Activated CD4-positive, alpha-beta T cell treated with anti-CD3 and anti-CD28 coated beads, Interleukin-2, Interleukin-4, amounts not matched to agents 100 ng/mL and 50 ng/mL, durations not matched to agents 16 hours and 8 hours (primary cell): ENCODE data around the gene SYT15.

ENCODE experiments used
- DNase-seq: peaks from one replicate; pipeline ENCODE4 v3.0.0-alpha.2; 2020; ENCODE audit warnings: low spot score

Gene SYT15

GRCh38 chr10:46544989-46545791, 33.7 kb upstream of the SYT15 start:
- peak; percentile 34 for DNase-seq

DNA sequence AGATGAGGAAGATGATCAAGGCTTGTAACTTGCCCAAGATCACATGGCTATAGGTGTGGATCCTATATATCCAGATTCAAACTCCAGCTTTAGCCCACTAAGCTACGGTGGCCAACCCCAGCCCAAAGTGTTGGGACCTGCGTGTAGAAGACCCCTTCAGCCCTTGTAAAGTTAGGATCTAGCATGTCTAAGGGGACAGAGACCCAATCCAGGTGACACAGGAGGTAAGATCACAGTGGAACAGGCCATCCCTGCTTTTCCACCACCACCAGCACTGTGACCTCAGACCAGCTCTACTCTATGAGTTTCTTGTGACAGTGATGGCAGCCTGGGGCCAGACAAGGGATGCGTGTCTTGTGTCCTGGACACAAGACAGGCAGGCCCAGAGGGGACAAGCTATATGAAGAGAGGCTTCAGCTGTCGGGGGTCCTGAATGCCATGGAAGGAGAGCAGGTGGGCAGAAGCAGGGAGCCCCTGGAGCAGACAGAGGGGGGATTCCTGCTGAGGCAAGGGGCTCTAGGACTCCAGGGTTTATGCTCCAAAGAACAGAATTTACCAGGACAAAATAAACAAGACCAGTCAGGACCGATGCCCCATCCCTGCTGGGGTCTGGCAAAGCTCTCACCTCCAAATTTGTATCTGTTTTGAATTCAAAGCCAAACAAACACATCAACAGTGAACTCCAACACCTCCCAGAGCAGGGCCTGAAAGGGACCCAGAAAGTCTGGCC, 32.9 kb upstream of the SYT15 start:
- DNase-seq: no peak

DNA sequence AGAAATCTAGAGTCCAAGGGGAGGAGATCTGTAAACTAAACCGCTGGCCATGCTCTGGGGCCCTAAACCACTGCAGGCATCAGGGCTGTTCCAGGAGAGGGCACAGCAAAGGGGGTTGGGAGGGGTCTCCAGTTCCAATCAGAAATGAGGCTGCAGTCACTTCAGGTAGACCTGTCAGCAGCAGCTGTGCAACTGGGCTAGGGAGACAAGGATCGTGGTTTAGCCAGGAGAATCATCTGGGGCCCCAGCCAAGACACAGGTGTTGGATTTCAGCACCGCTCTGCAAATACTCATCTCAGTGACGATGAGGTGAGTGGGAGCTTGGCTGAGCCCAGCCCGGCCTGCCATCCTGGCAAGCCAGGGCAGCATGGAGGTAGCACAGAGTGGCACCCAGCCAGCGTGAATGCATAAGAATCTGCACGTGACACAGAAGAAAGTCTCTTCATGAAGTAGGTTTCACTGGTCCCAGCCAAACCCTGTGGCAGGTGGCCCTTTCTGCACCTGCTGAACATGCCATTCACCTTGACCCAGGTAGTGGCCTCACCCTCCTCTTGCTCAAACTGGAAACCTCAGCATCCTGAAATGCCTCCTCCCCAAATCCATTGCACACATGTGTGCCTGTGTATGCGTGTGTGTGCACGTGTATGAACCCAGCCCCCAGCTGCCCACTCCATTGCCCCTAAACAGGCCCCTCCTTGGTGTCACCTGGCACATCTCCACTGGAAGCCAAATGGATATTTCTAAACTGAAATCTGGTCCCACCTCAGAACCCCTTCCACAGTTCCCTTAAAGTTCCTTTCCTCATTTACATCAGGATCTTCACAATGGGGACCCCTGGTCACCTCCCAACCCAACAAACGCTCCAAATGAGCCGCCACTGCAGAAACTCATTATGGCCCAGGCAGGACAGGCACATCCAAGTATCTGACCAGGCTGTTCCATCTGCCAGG, 32.1 kb upstream of the SYT15 start:
- no peak for DNase-seq

- DNase-seq: no peak
Observed at GRCh38 chr10:46547541-46548497, 31.1 kb upstream of the SYT15 start.

DNA sequence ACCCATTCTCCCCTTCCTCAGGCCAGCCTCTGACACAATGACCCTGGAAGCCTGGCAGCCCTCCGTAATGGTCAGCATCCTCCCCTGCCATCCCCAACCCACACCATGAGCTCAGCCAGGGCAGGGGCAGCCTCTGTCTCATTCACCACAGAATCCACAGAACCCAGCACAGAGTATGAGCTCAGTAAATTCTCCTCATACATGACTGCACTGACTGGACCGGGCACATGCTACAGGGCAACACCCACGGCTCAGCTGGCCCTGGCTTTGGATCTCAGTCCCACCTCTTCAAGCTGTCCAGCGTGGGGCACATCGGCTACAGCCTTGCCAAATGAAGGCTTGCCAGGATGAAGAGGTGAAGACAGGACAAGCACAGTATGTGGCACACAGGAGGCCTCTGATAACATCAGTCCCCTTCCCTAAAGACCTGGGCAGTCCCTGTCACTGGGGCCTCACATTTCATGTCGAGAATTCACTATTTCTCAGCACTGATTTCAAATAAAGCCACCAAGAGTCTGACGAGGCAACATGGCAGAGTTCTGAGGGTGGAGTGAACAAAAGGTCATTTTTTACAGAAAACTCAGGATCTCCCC, 30.3 kb upstream of the SYT15 start:
- no peak for DNase-seq

- DNase-seq: no peak
Observed at GRCh38 chr10:46549171-46550075, 29.5 kb upstream of the SYT15 start.

DNA sequence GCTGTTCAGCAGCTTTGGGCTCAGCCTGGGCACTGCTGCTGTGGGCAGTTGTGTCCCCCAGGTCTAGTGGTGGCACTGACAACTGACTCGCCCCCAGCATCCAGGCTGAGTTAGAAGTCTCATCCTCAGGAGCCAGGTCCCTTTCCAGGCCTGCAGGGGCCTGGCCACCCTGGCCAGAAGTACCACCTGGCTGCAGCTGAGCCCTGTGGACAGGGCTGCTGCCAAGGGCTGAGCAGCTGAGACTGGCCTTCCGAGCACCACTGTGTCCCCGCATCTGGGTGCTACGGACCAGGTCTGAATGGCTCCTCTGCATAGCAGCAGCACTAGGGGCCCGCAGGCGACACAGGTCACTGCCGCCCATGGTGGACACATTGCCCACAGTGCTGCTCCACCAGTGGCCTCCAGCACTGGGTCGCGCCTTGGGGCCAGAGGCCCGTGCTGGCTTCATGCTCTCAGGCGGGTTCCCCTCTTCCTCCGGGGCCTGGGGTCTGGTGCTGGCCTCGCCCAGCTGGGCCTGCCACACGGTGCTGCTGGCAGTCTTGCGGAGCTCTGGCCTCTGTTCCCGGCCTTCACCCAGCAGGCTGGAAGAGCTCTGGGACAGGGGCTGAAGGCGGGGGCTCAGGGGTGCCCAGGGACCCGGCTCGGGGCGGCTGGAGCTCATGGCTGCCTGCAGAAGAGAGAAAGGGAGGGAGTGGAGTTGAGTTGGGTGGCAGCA, 28.7 kb upstream of the SYT15 start:
- DNase-seq: no peak

- DNase-seq: no peak
Observed at GRCh38 chr10:46550795-46551700, 27.9 kb upstream of the SYT15 start.

DNA sequence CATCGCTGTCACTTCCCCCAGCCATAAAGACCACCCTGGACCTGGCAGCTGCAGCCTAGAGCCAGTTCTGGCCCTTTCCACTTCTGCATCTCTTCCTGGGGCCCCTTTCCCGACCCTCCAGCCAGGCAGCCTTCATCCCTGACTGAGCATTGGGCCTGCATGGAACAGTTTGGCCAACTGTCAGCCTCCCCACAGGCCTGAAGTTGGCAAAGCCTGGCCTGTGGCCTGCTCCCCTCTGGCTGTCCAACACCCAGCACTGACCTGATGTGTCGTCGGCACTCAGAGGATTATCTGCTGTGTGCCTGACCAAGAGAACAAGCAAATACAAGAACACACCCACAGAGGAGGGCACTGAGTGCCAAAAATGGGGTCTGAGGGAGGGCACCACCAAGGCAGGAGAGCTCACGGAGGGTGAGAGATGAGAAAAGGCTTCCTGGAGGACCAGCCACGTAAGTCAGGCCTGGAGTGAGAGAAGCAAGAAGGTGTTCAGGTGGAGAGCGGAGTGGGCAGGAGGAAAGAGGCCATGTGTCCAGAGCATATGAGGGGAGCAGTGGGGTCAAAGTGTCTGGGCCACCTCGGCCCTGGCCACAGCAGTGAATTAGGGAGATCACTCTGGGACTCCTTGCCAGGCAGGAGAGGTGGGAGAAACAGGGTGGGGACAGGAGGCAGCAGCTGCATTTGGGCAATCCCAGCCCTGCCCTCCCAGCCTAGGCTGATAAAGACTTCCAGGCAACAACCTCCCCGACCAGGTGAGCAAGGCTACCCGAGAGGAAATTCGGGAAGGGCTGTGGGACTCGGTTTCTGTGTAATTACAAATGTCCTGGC, 27.0 kb upstream of the SYT15 start:
- DNase-seq: no peak

DNA sequence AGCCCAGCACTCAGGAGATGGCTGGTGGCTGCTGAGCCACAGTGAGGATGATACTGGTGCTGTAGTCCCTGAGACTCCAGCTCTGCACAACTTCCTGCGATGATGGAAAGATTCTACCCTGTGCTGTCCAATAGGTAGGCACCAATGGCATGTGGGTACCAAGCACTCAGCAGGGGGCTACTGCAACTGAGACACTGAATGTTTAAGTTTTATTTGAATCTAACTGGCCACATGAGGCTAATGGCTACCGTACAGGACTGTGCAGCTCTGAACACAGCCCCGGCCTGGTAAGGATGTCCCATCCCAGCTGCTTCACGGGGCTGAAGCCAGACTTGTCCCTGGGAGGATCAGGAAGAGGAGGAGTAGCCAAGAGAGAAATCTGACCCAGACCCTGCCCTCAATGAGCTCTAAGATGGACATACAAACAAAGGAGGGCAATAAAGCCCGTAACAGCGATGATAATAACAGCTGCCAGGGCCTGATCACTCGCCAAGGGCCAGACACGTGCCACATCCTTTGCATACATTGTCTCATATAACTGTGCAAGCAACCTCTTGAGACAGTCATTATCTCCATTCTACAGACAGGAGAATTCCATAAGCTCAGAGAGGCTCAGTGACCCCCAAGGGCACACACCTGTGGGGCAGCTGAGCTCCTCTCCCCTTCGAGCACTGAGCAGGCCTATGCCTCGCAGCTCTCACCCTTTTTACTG, 26.2 kb upstream of the SYT15 start:
- DNase-seq: no peak

DNA sequence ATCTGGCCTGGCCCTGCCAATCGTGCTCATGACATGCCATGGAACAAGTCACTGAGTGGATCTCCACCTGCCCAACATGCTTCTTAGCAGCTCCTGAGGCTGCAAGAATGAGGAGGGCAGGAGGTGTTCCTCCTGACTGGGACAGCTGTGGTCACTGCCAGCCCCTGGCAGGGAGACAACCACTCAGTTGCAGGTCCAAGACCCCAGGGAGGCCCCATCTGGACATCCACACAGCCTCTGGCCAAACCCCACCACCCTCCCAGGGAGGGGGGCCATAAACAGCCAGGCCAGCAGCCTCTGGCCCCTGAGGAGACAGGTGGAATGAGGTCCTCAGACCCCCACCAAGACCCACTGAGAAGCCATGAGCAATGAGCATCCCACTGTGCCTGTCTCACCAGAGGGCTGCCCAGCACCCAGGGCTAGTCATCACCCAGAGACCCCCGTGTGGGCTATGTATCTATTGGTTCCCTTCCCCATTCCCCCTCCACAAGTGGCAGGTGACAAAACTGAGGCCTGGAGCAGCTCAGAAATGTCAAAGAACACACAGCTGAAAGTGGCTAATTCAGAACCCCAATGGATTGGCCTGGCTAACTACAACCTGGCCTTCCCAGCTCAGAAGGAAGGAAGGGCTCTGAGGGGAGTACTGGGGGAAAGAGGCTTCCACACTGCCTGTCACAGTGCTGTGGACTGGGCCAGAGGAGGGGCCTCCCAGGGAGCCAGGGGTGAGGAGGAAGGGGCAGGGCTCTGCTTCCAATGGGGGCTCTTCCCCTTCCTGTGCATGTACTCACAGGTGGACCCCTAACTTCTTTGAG, 25.5 kb upstream of the SYT15 start:
- no peak for DNase-seq

DNA sequence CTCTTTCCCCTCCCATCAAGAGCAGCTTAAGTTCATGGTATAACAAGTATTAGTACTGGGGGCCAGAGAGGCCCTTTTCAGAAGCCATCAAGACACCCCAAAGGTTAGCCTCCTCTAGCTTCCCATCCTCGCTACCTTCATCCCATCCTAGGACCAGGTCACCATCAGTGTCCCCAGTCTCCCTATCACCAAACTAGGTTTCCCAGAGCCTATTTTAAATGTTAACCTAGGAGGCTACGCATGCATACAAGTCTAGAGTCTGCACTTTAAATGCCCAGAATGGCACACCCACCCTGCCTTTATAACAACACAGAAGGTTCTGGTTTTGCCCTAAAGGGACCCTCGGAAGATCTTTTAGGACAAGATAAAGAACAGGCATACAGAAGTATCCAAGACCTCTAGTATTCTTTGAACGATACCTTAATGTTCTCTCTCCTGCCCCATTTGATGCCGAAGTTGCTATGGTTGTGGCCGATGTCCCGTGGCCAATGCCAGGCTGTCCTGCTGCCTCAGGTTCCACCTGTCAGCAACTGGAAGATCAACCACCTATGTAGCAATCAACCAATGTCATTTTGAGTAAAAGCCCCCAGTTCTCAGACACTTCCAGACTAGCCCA, 24.7 kb upstream of the SYT15 start:
- no peak for DNase-seq

DNA sequence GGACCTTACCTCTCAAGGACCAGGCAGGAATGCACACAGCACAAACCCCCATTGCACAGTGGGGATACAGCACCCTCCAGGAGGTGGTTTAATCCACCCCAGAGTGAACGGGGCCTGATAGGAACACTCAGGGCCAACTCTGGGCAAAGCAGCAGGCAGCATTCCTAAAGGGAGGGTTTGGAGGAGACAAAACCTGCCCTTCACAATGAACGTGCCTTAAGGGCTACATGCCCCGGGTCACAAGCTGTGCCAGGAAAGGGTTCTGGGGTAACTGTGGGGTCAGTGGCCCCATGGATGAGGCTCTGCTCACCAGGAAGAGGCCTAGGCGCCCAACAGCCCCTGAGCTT, 23.6 kb upstream of the SYT15 start:
- no peak for DNase-seq

- no peak for DNase-seq
Observed at GRCh38 chr10:46555713-46556514, 23.0 kb upstream of the SYT15 start.
